Activated naive CD4-positive, alpha-beta T cell treated with anti-CD3 and anti-CD28 coated beads, Interleukin-2, amount 50 U/mL, for 24 hours (primary cell): Measurements from ENCODE around the gene NOTUM.

Experiments
- H3K27ac Mint-ChIP-seq: one replicate; pipeline ENCODE4 v1.8.0; 2021; ENCODE audit warnings: mild to moderate bottlenecking, mixed read lengths
- H3K27me3 Mint-ChIP-seq: one replicate; pipeline ENCODE4 v1.8.0; 2021; ENCODE audit warnings: mixed read lengths
- H3K36me3 Mint-ChIP-seq: one replicate; pipeline ENCODE4 v1.8.0; 2021; ENCODE audit warnings: mixed read lengths
- H3K4me1 Mint-ChIP-seq: one replicate; pipeline ENCODE4 v1.8.0; 2021; ENCODE audit warnings: mixed read lengths
- H3K4me3 Mint-ChIP-seq: one replicate; pipeline ENCODE4 v1.8.0; 2021; ENCODE audit warnings: mild to moderate bottlenecking, mixed read lengths
- H3K9me3 Mint-ChIP-seq: one replicate; pipeline ENCODE4 v1.8.0; 2021; ENCODE audit warnings: mixed read lengths

Gene NOTUM

DNA sequence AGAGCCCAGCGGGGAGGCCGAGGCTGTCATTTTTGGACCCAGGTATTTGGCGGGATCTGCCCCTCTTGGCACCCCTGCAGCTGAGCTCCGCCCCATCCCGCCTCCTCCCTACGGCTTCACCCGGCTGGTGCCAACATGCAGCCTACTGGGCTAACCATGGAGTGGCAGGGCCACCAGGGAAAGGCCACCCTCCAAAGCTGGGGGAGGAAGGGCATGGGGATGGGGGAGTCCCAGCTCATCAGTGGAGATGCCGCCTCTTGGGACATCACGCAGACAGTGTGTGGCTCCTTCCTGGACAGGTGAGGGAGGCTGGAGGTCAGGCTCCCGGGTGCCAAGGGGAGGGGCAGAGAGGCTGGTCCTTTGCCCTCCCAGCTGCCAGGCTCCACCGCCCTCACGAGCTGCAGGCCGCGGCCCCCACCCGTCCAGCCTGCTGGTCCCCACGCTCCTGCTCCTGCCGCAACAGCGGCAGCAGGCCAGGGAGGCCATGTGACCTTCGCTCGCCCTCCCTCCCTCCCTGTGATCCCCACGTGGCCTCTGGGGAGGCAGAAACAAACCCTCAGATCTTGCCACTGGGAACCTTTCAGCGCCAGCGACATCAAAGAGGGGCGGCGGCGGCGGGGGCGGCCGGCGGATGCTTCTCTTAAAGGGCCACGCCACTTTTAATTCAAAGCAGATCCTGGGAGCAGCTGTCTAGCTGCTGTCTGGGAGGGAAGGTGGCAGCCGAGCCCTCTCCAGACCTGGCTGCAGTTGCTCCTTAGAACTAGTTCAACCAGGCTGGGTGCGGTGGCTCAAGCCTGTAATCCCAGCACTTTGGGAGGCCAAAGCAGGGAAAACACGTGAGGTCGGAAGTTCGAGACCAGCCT lies 6.8 kb upstream of the NOTUM start:
- Mint-ChIP-seq H3K4me3 (peak overlapping the region; percentile 79), H3K4me1 (peaks cover 23% of the 10 kb centered on the region), H3K36me3 (no peaks in the 10 kb centered on the region), H3K27me3 (no peaks in the 10 kb centered on the region), H3K27ac (peak overlapping the region; percentile 82), H3K9me3 (no peaks in the 10 kb centered on the region)

DNA sequence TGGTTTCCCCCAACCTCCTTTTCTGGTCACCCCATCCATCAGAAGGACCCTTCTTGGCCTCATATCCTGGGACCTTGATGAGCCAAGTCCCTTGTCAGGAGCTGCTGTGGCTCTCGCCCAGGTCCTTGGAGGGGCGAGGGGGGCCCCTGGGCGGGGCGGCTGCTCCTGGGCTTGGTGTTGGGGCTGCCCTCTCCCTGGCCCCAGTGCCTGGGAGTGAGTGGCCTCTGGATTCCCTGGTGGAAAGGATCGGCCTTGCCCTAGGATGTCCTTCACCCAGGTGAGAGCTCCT lies 6.2 kb upstream of the NOTUM start:
- no peaks in the 10 kb centered on the region for H3K9me3 Mint-ChIP-seq
- no peaks in the 10 kb centered on the region for H3K27me3 Mint-ChIP-seq
- H3K4me3 Mint-ChIP-seq: no peak overlapping the region
- H3K27ac Mint-ChIP-seq: no peak overlapping the region
- H3K4me1 Mint-ChIP-seq: peaks cover 23% of the 10 kb centered on the region
- no peaks in the 10 kb centered on the region for H3K36me3 Mint-ChIP-seq

DNA sequence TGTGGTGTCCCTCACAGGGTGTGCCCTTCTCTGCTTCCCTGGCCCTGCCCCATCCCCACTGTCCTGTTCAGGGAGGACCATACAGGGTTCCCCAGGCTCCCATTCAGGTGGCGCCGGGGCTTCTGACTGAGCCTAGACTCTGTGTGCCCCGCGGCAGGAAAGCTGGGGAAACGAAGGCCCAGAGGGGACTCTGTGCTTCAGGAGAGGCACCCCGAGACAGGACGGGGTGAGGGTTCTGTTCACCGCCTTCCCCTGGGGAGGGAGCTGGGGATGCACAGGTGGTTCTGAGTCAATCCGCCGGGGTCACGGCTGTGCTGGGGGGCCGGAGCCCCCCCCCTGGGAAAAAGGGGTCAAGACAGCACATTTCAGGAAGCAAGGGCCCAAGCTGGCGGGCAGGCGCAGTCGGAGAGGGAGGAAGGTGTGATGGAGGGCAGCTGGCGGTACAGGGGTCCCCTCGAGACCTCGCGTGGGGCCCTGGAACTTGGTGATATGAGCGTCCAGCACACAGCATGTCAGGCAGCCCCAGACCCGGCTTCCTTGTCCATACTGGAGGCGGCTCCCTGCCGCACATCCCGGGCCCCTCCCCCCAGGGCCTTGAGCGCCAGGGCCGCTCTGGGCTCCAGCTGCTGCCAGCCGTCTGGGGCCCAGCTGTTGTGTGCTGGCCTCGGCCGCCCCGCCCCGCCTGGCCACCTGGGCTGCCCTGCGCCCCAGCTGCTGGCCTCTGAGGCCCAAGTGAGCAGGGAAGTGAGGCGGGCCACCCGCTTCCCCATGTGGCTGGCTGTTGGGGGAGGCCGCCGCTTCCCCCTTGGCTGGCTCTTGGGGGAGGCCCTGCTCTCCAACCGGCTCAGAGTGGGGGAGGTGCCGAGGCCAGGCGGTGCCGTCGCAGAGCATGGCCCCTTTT lies 5.6 kb upstream of the NOTUM start:
- no peak overlapping the region for H3K4me3 Mint-ChIP-seq
- H3K27ac Mint-ChIP-seq: no peak overlapping the region
- no peaks in the 10 kb centered on the region for H3K27me3 Mint-ChIP-seq
- H3K9me3 Mint-ChIP-seq: no peaks in the 10 kb centered on the region
- H3K36me3 Mint-ChIP-seq: no peaks in the 10 kb centered on the region
- H3K4me1 Mint-ChIP-seq: peaks cover 23% of the 10 kb centered on the region

DNA sequence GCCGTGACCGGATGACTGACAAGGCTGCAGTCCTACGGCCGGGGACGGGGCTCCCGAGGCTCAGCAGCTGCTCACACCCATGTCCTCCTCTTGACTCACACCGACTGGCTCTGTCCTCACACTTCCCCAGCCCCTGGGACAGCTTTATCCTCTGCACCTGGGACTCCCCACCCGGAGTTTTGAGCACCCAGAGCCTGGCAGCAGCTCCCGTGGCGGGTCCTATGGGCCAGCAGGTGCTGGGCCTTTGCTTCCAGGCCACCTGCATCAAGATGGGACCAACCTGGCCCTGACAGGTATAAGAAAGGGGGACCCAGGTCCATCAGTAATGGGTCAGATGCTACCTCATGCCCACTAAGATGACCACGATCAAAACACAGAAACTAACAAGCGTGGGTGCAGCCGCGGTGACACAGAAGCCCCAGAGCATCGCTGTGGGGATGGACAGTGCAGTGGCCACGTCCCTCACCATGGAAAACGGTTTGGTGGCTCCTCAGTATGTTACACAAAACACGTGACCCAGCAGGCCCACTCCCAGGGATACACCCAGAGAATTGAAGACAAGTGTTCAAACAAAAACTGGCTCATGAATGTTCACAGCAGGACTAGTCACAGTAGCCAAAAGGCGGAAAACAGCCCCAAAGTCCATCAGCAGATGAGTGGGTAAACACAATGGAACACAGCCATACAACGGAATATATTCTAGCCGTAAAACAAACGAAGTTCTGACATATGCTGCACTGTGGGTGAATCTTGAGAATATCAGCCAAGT lies 3.3 kb upstream of the NOTUM start:
- Mint-ChIP-seq H3K27ac (no peak overlapping the region), H3K4me3 (no peak overlapping the region), H3K36me3 (no peaks in the 10 kb centered on the region), H3K27me3 (no peaks in the 10 kb centered on the region), H3K9me3 (no peaks in the 10 kb centered on the region), H3K4me1 (peaks cover 21% of the 10 kb centered on the region)

DNA sequence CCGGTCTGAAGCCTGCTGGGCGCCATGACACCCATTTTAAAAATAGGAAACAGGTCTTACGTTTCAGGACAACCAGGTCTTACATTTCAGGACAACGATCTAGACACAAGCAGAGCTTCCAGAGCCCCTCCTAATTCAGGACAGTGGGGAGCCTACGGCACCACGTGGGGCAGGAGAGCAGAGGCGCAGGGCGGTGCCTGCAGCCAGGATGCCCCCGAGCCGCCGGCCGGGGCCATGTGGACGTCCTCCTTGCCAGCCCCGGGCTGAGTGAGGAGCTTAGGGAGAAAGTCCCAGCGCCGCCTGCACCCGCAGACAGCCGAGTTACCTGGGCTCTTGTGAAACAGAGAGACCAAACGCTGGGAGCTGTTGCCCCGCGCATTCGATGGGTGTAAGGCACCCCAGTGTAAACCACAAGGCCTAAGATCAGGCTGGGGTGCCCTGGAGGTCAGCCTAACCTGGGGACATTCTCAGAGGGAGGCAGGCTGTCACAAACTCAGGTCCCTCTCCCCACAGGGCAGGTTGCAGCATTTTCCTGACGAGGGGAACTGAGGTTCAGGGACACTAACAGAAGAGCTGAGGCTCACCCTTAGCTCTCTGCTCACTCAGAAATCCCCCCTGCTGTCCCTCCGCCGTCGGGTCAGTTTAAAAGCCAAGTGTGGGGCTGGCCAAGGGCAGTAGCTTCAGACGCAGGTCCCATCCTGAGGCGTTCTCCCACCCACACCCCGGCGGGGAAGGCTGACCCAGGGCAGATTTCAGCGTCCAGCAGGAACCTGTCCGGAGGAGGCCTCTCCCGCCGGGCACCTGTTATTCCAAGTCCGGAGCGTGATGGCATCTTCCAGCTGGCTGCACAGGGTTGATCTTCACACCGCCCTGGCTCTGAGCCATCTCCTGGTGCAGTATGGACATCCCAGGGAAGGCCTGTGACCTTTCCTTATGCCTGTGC lies 1.8 kb upstream of the NOTUM start:
- Mint-ChIP-seq H3K27me3 (peaks cover 1% of the 10 kb centered on the region), H3K36me3 (no peaks in the 10 kb centered on the region), H3K9me3 (no peaks in the 10 kb centered on the region), H3K4me3 (peak overlapping the region; percentile 33), H3K4me1 (peaks cover 13% of the 10 kb centered on the region), H3K27ac (no peak overlapping the region)

DNA sequence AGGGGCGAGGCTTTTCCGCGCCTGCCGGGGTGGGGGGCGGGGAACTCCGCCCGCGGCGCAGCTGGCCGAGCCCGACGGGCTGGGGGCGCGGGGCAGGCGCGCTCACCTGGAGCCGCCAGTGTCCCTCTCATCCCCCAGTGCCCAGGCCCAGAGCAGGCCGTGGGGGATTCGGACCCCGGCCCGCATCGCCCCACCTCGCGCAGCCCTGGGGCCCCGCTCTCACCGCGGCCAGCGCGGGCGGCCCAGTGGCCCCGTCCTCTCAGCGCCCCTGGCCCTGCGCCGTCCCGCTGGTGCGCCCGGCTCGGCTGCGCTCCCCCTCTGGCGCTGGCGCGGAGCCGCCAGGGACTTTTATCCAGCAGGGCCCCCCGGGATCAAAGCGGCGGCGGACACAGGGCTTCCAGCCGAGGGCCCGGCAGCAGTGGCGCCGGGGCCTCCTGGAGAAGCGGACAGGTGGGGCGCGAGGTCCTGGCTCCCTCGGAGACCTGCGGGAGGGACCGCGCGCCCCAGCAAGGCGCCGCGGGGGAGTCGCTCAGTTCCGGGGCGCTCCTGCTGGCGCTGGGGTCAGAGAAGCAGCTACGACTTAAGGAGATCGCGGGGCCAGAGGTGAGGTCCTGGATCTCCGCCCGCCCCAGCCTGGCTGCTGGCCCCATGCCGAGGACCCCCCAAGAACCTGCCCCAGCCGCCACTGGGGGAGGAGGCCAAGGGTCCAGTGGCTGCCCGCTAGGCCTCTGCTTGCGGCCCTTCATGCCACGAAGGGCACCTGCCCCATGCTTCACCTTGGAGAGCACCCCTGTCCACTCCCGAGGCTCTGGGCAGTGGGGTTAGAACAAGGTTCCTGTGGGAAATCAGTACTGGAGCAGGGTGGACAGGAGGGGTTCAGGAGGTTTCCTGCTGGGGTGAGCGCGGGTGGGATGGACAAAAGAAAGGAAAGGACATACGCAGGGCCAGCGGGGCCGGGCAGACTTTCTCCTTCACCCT lies 823 bp upstream of the NOTUM start:
- Mint-ChIP-seq H3K27ac (no peak overlapping the region), H3K36me3 (no peaks in the 10 kb centered on the region), H3K4me1 (peaks cover 13% of the 10 kb centered on the region), H3K4me3 (peak overlapping the region; percentile 33), H3K27me3 (peaks cover 3% of the 10 kb centered on the region), H3K9me3 (no peaks in the 10 kb centered on the region)

DNA sequence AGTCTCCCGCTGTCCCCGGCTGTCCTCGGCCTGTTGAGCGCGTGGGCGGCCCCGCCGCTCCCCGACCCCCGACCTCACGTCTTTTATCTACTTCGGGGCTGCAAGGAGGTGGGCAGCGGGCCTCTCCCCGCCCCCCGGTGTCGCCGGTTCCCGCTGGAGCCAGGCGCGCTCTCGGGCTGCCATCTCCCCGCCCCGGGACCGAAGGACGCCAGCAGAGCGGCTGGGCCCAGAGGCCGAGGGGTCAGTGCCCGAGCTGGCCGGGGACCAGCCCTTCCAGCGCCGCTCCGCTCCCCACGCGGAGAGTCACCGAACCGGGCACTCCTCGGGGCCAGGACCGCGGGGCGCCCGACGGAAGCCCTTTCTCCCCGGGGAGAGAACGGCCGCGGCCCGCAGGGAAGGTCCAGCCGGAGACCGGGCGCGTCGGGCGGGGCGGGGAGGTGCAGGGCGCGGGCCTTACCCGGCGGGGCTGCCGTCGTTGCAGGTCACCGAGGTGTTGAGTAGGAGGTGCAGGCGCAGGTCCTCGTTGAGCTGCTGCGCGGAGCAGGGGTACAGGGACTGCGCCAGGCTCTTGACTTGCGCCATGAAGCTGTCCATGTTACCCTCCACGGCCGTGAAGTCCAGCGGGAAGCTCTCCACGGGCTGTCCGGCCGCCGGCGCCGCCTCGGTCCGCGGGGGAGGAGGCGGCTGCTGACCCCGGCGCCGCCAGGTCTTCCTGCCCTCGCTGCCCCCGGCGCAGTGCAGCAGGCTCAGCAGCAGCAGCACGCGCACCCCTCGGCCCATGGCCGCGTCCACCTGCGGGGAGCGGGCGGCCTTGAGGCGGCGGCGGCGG lies 643 bp downstream of the NOTUM start:
- Mint-ChIP-seq H3K9me3 (no peaks in the 10 kb centered on the region), H3K4me3 (no peak overlapping the region), H3K4me1 (peaks cover 13% of the 10 kb centered on the region), H3K27me3 (peaks cover 3% of the 10 kb centered on the region), H3K27ac (no peak overlapping the region), H3K36me3 (no peaks in the 10 kb centered on the region)

DNA sequence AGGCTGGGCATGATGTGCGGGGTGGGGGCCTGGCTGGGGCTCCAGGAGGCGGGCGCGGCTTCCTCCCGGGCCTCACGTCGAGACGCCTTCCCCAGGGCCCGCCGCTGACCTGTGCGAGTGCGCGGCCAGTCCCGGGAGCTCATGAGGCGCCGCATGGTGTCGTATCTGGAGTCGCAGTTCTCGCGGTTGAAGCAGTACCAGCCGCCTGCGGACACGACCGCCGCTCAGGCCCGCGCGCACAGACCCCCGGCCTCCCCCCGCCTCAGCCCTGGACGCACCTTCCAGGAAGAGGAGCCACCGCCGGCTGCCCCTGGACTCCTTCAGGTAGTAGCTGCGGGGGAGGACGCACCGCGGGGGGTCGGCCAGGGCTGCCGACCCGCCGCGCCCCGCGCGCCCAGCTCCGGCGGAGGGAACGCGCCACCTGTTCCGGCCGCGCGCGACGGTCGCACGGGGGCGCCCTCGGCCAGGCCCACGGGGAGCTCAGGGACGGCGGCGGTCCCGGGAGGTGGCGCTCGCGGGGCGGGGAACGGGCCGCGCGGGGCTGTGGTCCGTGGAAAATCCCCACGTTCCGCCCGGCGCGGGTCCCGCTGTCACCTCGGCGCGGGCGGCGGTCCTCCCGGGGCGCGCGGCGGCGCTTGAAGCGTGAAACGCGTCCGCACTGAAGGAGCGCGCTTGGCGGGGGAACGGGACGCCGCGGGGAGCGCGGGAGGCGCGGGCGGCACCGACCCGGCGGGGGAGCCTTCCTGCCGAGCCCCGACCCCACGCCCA lies 1.4 kb downstream of the NOTUM start:
- Mint-ChIP-seq H3K4me1 (peaks cover 8% of the 10 kb centered on the region), H3K4me3 (no peak overlapping the region), H3K27ac (no peak overlapping the region), H3K36me3 (no peaks in the 10 kb centered on the region), H3K9me3 (no peaks in the 10 kb centered on the region), H3K27me3 (peaks cover 3% of the 10 kb centered on the region)

DNA sequence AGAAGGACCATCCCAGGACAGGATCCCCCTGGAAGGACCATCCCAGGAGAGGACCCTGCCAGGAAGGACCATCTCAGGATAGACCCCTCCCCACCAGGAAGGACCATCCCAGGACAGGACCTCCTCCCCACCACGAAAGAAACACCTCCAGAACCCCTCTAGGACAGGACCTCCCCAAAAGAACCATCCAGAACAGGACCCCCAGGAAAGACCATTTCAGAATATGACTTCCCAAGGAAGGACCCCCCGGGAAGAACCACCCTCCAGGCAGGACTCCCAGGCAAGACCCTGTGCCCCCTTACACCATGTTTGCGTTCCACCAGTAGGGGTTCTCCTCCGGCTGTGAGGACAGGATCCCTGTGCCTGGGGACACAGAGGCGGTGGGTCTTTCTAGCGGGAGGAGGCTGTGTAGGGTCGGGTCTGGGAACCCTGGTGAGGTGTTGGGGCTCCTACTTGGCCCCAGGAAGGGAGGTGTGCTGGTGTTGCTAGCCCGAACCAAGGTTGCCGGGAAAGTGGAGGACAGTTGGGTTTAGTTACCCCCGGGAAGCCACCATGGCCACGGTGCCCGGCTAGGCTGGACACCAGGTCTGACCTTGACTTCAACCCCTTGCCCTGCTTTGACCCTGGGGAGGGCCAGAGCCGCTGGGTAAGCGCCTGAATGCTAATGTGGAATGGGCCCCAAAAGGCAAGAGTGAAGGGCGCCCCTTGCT lies 2.2 kb downstream of the NOTUM start:
- Mint-ChIP-seq H3K27ac (no peak overlapping the region), H3K27me3 (peaks cover 3% of the 10 kb centered on the region), H3K36me3 (no peaks in the 10 kb centered on the region), H3K4me1 (peaks cover 4% of the 10 kb centered on the region), H3K9me3 (no peaks in the 10 kb centered on the region), H3K4me3 (peak overlapping the region; percentile 64)

DNA sequence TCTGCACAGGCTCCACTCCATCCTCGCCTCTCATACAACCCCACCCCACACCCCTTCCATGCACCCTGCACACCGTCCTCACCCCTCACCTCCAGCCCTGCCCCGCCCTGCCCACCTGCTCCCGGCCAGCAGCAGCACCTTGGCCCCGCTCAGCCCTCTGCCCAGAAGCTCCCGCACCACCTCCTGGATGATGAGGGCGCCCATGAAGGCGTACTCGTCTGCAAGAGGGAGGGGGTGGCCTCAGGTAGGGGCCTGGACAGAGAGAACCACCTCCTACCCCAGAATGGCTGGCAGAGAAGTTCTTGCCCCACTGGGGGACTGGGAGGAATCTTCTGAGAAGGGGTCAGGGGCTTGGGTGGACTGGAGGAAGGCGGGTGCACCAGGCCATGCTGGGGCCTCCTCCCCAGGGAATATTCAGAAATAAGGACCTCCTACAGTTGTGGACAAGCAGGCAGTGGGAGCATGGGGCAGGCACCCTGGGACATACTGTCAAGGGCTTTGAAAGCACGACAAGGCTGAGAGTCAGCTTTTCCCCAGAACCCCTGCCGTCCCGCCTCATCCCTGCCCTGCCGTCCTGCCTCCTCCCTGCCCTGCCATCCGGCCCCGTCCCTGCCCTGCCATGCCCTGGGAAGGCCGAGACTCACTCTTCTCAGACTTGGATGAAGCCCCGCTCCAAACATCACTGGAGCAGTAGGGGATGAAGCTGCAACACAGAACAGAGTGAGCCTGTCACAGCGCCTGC lies 3.1 kb downstream of the NOTUM start:
- no peak overlapping the region for H3K4me3 Mint-ChIP-seq
- H3K9me3 Mint-ChIP-seq: no peaks in the 10 kb centered on the region
- peak overlapping the region; percentile 39 for H3K27ac Mint-ChIP-seq
- H3K4me1 Mint-ChIP-seq: peaks cover 4% of the 10 kb centered on the region
- H3K36me3 Mint-ChIP-seq: no peaks in the 10 kb centered on the region
- H3K27me3 Mint-ChIP-seq: peaks cover 3% of the 10 kb centered on the region

DNA sequence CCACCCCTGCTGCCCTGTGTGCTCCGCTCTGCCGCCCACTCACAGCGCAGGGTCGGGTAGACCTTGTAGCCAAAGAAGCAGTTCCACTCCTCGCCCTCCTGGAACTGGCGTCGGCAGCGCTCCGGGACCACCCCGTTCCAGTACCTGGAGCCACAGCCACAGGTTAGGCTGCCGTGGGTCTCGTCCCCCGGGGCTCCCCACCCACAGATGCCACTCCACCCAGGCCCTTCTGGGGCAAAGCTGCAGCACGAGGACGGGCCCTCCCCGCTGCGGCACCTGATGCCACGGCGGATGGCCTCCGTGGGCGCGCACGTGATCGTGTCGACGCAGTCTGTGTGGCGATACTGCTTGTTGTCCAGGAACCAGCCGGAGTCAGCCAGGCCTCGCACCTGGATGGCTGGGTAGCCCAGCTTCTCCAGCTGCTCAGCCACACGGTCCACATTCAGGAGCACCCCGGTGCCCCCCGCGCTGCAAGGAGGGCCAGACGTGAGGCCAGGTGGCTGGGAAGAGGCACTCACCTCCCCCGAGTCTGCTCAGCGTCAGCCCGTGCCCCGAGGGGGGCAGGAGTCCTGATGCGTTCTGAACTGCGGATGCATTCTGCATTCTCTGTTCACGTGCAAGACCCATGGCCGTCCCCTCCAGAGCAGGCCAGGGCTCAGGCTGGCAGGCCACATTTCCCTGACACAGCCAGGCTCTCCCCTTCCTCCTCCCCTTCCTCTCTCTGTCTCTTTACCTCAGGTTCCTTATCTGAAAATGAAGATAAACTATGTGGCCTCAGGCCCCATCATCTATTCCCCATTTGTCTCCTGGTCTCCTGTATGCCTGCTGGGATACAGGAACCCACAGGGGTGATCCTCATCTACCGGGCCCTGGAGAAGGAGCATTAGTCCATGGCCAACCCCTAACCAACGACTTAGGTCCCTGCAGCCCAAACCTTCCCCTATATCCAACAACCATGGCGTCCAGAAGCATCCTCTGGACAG lies 4.1 kb downstream of the NOTUM start:
- Mint-ChIP-seq H3K4me3 (no peak overlapping the region), H3K9me3 (no peaks in the 10 kb centered on the region), H3K27ac (peak overlapping the region; percentile 39), H3K36me3 (no peaks in the 10 kb centered on the region), H3K4me1 (peaks cover 4% of the 10 kb centered on the region), H3K27me3 (peaks cover 3% of the 10 kb centered on the region)
